Astrocyte (in vitro differentiated cells and primary cell): ENCODE results near the gene CCRL2. TPM values are rescaled to one million over a fixed set of nuclear protein-coding genes. Genes with fewer than 3 reads are reported as not detected.

Experiments used
- DNase-seq: peaks from one replicate; pipeline ENCODE4 v3.0.0-alpha.2; 2010; ENCODE audit warnings: low read depth
- FAIRE-seq: peaks from 2 replicates; lab custom pipeline; 2011; peaks lifted over from hg19 to GRCh38; lab: Jason Lieb, UNC
- H2AFZ ChIP-seq: 2 replicates; pipeline ENCODE4 v1.6.0; 2012; ENCODE audit warnings: low read depth, low read length, inconsistent platforms
- H3K27ac ChIP-seq: 2 replicates; pipeline ENCODE4 v1.5.1; 2011; ENCODE audit warnings: low read depth, low read length, inconsistent platforms
- H3K27me3 ChIP-seq: 2 replicates; pipeline ENCODE4 v1.6.0; 2011; ENCODE audit warnings: low read length, inconsistent platforms; ENCODE audit not compliant: insufficient read depth
- H3K36me3 ChIP-seq: 2 replicates; pipeline ENCODE4 v1.5.1; 2011; ENCODE audit warnings: low read length, inconsistent platforms; ENCODE audit not compliant: insufficient read depth
- H3K4me1 ChIP-seq: 2 replicates; pipeline ENCODE4 v1.5.1; 2011; ENCODE audit warnings: low read length, inconsistent platforms; ENCODE audit not compliant: insufficient read depth
- H3K4me2 ChIP-seq: 2 replicates; pipeline ENCODE4 v1.6.0; 2012; ENCODE audit warnings: low read length, inconsistent platforms
- H3K4me3 ChIP-seq: 2 replicates; pipeline ENCODE4 v1.5.1; 2011; ENCODE audit warnings: low read depth, mild to moderate bottlenecking, low read length, inconsistent platforms; ENCODE audit not compliant: insufficient read depth
- H3K79me2 ChIP-seq: 2 replicates; pipeline ENCODE4 v1.6.0; 2012; ENCODE audit warnings: mild to moderate bottlenecking, low read length, inconsistent platforms; ENCODE audit not compliant: insufficient read depth
- H3K9ac ChIP-seq: 2 replicates; pipeline ENCODE4 v1.6.0; 2012; ENCODE audit warnings: mild to moderate bottlenecking, low read length, inconsistent platforms
- H3K9me3 ChIP-seq: 2 replicates; pipeline ENCODE4 v1.5.1; 2012; ENCODE audit warnings: low read depth, mild to moderate bottlenecking, low read length, inconsistent platforms; ENCODE audit not compliant: insufficient read depth
- H4K20me1 ChIP-seq: 2 replicates; pipeline ENCODE4 v1.6.0; 2012; ENCODE audit warnings: low read length, inconsistent platforms; ENCODE audit not compliant: insufficient read depth
- H3K27ac Mint-ChIP-seq: one replicate; pipeline ENCODE4 v1.8.0; 2021; ENCODE audit warnings: mild to moderate bottlenecking, mixed read lengths; ENCODE audit not compliant: unreplicated experiment
- H3K27me3 Mint-ChIP-seq: one replicate; pipeline ENCODE4 v1.8.0; 2021; ENCODE audit warnings: low read depth, mixed read lengths; ENCODE audit not compliant: unreplicated experiment
- H3K36me3 Mint-ChIP-seq: one replicate; pipeline ENCODE4 v1.8.0; 2021; ENCODE audit warnings: low read depth, mixed read lengths; ENCODE audit not compliant: unreplicated experiment
- H3K4me1 Mint-ChIP-seq: one replicate; pipeline ENCODE4 v1.8.0; 2021; ENCODE audit warnings: low read depth, mixed read lengths; ENCODE audit not compliant: unreplicated experiment
- H3K4me3 Mint-ChIP-seq: one replicate; pipeline ENCODE4 v1.8.0; 2021; ENCODE audit warnings: mild to moderate bottlenecking, moderate library complexity, mixed read lengths; ENCODE audit not compliant: unreplicated experiment
- H3K9me3 Mint-ChIP-seq: one replicate; pipeline ENCODE4 v1.8.0; 2021; ENCODE audit warnings: mild to moderate bottlenecking, mixed read lengths; ENCODE audit not compliant: unreplicated experiment
- EZH2 ChIP-seq: IDR thresholded peaks from 2 replicates; pipeline ENCODE4 v1.6.1; 2012; ENCODE audit warnings: mild to moderate bottlenecking, low read length, inconsistent platforms; ENCODE audit not compliant: insufficient read depth
- total RNA-seq: library from RNA; stranded (reverse); gene quantifications from 2 replicates; pipeline ENCODE4 v1.2.1, GENCODE V29; 2021
- TF ChIP-seq, protein P1 (sequence below): IDR thresholded peaks from 2 replicates; pipeline ENCODE4 v1.5.1; 2011; ENCODE audit warnings: low read depth, mild to moderate bottlenecking, inconsistent platforms, low read length, moderate library complexity; ENCODE audit not compliant: insufficient read depth

CCRL2 gene
- total RNA-seq, 1 donor from 2014 or later, result not detected

DNA sequence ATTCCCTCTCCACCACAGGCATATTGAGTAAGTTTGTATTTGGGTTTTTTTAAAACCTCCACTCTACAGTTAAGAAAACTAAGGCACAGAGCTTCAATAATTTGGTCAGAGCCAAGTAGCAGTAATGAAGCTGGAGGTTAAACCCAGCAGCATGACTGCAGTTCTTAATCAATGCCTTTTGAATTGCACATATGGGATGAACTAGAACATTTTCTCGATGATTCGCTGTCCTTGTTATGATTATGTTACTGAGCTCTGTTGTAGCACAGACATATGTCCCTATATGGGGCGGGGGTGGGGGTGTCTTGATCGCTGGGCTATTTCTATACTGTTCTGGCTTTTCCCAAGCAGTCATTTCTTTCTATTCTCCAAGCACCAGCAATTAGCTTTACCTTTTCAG, 37.9 kb upstream of the CCRL2 start:
- Histone ChIP-seq H3K36me3 (no peaks in the 10 kb centered on the region), H3K79me2 (no peaks in the 10 kb centered on the region)

DNA sequence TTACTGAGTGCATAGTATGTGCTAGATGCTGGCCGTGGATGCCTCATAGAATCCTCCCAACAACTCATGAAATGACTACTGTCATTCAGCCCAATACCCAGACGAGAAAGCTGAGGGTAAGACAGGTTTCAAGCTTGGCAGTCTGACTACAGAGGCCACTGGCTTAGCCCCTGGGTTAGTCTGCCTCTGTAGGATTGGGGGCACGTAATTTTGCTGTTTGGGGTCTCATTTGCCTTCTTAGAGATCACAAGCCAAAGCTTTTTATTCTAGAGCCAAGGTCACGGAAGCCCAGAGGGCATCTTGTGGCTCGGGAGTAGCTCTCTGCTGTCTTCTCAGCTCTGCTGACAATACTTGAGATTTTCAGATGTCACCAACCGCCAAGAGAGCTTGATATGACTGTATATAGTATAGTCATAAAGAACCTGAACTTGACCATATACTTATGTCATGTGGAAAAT, 37.4 kb upstream of the CCRL2 start:
- Histone ChIP-seq H3K79me2 (no peaks in the 10 kb centered on the region), H3K36me3 (no peaks in the 10 kb centered on the region), H3K4me2 (no peak overlapping the region), H2AFZ (no peak overlapping the region), H4K20me1 (no peaks in the 10 kb centered on the region), H3K9me3 (no peaks in the 10 kb centered on the region), H3K27me3 (peaks cover 46% of the 10 kb centered on the region), H3K4me3 (no peak overlapping the region), H3K27ac (no peak overlapping the region), H3K9ac (no peak overlapping the region), H3K4me1 (no peaks in the 10 kb centered on the region)
- Mint-ChIP-seq H3K9me3 (no peaks in the 10 kb centered on the region), H3K27me3 (peaks cover 44% of the 10 kb centered on the region), H3K4me1 (peaks cover 6% of the 10 kb centered on the region), H3K36me3 (no peaks in the 10 kb centered on the region), H3K4me3 (no peak overlapping the region), H3K27ac (no peak overlapping the region)
- no peak for TF ChIP-seq EZH2
- TF ChIP-seq, protein P1, sequence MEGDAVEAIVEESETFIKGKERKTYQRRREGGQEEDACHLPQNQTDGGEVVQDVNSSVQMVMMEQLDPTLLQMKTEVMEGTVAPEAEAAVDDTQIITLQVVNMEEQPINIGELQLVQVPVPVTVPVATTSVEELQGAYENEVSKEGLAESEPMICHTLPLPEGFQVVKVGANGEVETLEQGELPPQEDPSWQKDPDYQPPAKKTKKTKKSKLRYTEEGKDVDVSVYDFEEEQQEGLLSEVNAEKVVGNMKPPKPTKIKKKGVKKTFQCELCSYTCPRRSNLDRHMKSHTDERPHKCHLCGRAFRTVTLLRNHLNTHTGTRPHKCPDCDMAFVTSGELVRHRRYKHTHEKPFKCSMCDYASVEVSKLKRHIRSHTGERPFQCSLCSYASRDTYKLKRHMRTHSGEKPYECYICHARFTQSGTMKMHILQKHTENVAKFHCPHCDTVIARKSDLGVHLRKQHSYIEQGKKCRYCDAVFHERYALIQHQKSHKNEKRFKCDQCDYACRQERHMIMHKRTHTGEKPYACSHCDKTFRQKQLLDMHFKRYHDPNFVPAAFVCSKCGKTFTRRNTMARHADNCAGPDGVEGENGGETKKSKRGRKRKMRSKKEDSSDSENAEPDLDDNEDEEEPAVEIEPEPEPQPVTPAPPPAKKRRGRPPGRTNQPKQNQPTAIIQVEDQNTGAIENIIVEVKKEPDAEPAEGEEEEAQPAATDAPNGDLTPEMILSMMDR, result no peak
- DNase-seq (no peak), FAIRE-seq (no peak)

More for the DNA sequence above, 37.9 kb upstream of the CCRL2 start:
- no peak for DNase-seq
- H3K27ac Mint-ChIP-seq, result no peak overlapping the region
- H3K27ac ChIP-seq, result no peak overlapping the region
- peaks cover 41% of the 10 kb centered on the region for H3K27me3 ChIP-seq
- H3K4me3 ChIP-seq, result no peak overlapping the region
- FAIRE-seq, result no peak
- H3K9me3 Mint-ChIP-seq, result no peaks in the 10 kb centered on the region
- H3K4me1 Mint-ChIP-seq, result peaks cover 5% of the 10 kb centered on the region
- H2AFZ ChIP-seq, result no peak overlapping the region
- no peaks in the 10 kb centered on the region for H3K9me3 ChIP-seq
- no peaks in the 10 kb centered on the region for H3K36me3 Mint-ChIP-seq
- H3K4me1 ChIP-seq, result no peaks in the 10 kb centered on the region
- TF ChIP-seq, protein P1, result no peak
- no peak for TF ChIP-seq EZH2
- no peak overlapping the region for H3K9ac ChIP-seq
- no peak overlapping the region for H3K4me2 ChIP-seq
- H3K4me3 Mint-ChIP-seq, result no peak overlapping the region
- H3K27me3 Mint-ChIP-seq, result peaks cover 40% of the 10 kb centered on the region
- no peaks in the 10 kb centered on the region for H4K20me1 ChIP-seq

DNA sequence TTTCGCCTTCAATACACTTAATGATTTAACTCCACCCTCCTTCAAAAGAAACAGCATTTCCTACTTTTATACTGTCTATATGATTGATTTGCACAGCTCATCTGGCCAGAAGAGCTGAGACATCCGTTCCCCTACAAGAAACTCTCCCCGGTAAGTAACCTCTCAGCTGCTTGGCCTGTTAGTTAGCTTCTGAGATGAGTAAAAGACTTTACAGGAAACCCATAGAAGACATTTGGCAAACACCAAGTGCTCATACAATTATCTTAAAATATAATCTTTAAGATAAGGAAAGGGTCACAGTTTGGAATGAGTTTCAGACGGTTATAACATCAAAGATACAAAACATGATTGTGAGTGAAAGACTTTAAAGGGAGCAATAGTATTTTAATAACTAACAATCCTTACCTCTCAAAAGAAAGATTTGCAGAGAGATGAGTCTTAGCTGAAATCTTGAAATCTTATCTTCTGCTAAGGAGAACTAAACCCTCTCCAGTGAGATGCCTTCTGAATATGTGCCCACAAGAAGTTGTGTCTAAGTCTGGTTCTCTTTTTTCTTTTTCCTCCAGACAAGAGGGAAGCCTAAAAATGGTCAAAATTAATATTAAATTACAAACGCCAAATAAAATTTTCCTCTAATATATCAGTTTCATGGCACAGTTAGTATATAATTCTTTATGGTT, 36.1 kb upstream of the CCRL2 start, which contains the start of gene CCR5:
TSS of gene CCR5 (plus strand) at position 108 of the 680 bp plus-strand sequence. CDS start 1,957 bp downstream, outside the sequence.
- Histone ChIP-seq H3K9me3 (no peaks in the 10 kb centered on the region), H4K20me1 (no peaks in the 10 kb centered on the region), H3K79me2 (no peaks in the 10 kb centered on the region), H3K4me3 (no peak within 1 kb of the TSS), H3K27me3 (peaks cover 58% of the 10 kb centered on the region), H3K4me1 (no peaks in the 10 kb centered on the region), H3K27ac (no peak within 1 kb of the TSS), H2AFZ (no peak within 1 kb of the TSS), H3K36me3 (no peaks in the 10 kb centered on the region), H3K9ac (no peak within 1 kb of the TSS), H3K4me2 (no peak within 1 kb of the TSS)
- FAIRE-seq (no peak), DNase-seq (no peak)
- no peak for TF ChIP-seq EZH2
- TF ChIP-seq, protein P1, result no peak
- peaks cover 7% of the 10 kb centered on the region for H3K4me1 Mint-ChIP-seq
- no peaks in the 10 kb centered on the region for H3K36me3 Mint-ChIP-seq
- no peaks in the 10 kb centered on the region for H3K9me3 Mint-ChIP-seq
- H3K27me3 Mint-ChIP-seq, result peaks cover 41% of the 10 kb centered on the region
- H3K4me3 Mint-ChIP-seq, result no peak within 1 kb of the TSS
- no peak within 1 kb of the TSS for H3K27ac Mint-ChIP-seq
